GM10248 (cell line): Measurements from ENCODE around the gene PSMD12.

Source experiments
- CTCF ChIA-PET: fragments of 300-600 bp; sonication (Branson Sonifier 250); formaldehyde crosslinking; extraction: SDS; loops from one replicate; lab custom pipeline; 2021; ENCODE audit warnings: antibody characterized with exemption; lab: Yijun Ruan, JAX
- POLR2A ChIA-PET: fragments of 350-650 bp; sonication (Branson Sonifier 250); formaldehyde crosslinking; extraction: SDS; loops from one replicate; lab custom pipeline; 2020; ENCODE audit warnings: antibody characterized with exemption; lab: Yijun Ruan, JAX
- DNase-seq: peaks from one replicate; pipeline ENCODE4 v3.0.0; 2012; ENCODE audit errors: extremely low spot score
- TF ChIP-seq, protein P1 (sequence below): IDR thresholded peaks from 2 replicates; pipeline ENCODE4 v1.5.1; 2012; ENCODE audit warnings: mild to moderate bottlenecking, low read depth; ENCODE audit errors: extremely low read depth, missing control alignments, control extremely low read depth

PSMD12 gene

DNA sequence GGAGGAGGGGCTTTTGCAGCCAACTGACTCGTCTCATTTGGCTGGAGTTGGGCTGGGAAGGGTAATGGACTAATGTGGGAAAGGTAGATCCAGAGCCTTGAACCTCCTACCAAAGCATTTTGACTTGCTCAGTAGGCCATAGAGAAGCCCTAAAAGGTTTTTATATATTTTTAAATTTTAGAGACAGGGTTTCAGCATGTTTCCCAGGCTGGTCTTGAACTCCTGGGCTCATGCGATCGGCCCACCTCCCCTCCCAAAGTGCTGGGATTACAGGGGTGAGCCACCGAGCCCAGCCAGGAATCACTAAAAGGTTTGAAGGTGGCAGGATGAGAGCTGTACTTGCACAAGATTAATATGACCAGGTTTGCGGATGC is 8.7 kb upstream of the PSMD12 start:
- ChIA-PET CTCF (interaction anchor here (0.6 to 9.6 kb wide), 53 partner anchors 10 to 636 kb away, joined by 3 to 108 read pairs (median 4); partner anchors contain the start of gene PSMD12), POLR2A (no interaction called here)
- no peak for DNase-seq
- TF ChIP-seq, protein P1, sequence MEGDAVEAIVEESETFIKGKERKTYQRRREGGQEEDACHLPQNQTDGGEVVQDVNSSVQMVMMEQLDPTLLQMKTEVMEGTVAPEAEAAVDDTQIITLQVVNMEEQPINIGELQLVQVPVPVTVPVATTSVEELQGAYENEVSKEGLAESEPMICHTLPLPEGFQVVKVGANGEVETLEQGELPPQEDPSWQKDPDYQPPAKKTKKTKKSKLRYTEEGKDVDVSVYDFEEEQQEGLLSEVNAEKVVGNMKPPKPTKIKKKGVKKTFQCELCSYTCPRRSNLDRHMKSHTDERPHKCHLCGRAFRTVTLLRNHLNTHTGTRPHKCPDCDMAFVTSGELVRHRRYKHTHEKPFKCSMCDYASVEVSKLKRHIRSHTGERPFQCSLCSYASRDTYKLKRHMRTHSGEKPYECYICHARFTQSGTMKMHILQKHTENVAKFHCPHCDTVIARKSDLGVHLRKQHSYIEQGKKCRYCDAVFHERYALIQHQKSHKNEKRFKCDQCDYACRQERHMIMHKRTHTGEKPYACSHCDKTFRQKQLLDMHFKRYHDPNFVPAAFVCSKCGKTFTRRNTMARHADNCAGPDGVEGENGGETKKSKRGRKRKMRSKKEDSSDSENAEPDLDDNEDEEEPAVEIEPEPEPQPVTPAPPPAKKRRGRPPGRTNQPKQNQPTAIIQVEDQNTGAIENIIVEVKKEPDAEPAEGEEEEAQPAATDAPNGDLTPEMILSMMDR, result no peak

DNA sequence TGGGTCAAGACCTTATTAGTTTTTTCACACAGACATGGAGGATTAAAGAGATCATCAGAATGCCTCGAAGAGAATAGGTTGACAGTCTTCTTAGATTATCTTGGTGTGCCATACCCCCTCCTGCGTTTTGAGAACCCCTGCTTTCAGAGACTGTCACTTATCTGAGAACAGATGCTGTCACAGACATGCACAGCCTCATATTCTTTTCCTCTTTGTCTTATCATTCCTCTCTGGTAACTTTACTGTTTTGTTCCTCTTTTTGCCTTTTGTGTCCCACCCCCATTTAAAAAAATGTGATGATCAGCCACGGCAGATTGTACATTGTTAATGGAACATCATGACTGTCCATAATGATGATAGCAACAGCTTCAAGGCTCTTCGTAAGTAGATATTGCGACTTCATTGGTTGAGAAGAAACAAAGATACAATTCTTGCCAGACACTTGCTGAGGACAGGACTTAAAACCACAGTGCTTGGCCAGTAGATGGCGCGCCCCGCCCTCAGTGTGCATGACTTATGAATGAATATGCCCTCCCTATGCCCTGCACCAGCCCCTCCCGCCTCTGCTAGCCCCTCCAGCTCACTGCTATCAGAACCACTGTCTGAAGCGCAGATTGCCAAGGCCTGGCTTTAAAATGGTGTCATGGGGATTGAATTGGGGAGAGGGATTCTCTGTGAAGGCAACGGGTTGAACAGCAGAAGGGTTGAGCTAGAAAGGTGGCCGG is 8.1 kb upstream of the PSMD12 start:
- CTCF ChIA-PET, result interaction anchor here (0.6 to 9.6 kb wide), 54 partner anchors 9 to 637 kb away, joined by 3 to 108 read pairs (median 4); partner anchors contain the start of gene PSMD12
- peak; percentile 80 for DNase-seq
- POLR2A ChIA-PET, result no interaction called here
- TF ChIP-seq, protein P1, result peak; percentile 93

DNA sequence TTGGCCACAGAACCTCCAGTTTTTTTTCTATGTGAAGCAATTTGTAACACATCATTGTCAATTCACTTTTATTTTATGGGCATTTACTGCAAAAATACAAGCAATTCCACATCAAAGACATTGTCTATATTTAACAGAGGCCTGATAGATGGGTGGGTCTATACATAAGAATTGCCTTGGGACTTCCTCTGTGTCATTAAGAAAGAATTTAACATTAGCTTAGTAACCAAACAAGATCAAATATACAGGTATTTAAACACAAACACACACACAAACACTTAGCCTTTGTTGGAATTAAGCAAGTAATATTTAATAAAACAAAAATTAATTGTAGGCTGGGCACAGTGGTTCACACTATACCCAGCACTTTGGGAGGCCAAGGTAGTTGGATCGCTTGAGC is 6.4 kb upstream of the PSMD12 start:
- TF ChIP-seq, protein P1, result no peak
- POLR2A ChIA-PET, result no interaction called here
- DNase-seq, result no peak
- CTCF ChIA-PET, result interaction anchor here (1.2 to 9.6 kb wide), 10 partner anchors 15 to 347 kb away, joined by 3 to 108 read pairs (median 12); no protein-coding TSS in a partner anchor

DNA sequence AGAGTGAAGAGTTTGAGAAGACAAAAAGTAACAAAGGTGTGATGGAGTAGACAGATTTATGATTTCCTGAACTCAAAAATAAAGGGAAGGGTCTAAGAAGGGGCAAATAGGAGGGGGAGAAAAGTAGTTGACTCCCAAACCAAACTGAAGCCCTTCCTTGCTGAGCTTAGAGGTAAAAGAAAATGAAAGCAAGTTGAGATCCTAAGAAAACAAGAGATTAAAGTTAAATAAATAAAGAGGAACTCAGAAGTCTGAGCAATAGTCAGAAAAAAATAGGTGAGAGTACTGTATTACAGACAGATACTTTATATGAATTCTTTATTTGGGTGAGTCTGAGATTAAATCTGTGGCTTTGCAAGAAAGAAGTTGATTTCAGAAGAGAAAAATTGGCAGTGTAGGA is 3.3 kb upstream of the PSMD12 start:
- no peak for DNase-seq
- TF ChIP-seq, protein P1, result no peak
- ChIA-PET POLR2A (no interaction called here), CTCF (interaction anchor here (0.8 to 7.8 kb wide), 4 partner anchors 9 to 263 kb away, joined by 3 to 72 read pairs (median 16); no protein-coding TSS in a partner anchor)

DNA sequence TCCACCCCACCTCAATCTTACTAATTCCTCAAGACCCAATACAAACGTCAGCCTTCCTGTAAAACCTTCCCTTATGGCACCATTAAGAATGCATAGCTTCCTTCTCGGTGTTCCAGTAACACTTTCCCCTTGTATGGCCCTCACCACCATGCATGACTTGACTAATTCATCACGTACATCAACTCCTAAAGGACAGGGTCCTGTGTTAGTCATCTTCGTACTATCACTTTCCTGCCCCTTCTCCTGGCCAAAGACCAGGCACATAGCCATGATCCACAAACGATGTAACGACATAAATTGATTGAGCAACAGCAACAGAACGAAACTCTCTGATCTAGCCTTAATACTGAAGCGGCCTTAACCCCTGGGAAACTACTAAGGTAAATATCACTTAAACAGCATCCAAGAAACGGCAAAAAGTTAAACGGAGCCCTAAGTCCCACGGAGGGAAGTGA is 612 bp downstream of the PSMD12 start:
- ChIA-PET POLR2A (no interaction called here), CTCF (interaction anchor here (1.0 to 2.1 kb wide), 4 partner anchors 9 to 321 kb away, joined by 3 to 17 read pairs (median 6); no protein-coding TSS in a partner anchor)
- DNase-seq, result no peak
- TF ChIP-seq, protein P1, result no peak

DNA sequence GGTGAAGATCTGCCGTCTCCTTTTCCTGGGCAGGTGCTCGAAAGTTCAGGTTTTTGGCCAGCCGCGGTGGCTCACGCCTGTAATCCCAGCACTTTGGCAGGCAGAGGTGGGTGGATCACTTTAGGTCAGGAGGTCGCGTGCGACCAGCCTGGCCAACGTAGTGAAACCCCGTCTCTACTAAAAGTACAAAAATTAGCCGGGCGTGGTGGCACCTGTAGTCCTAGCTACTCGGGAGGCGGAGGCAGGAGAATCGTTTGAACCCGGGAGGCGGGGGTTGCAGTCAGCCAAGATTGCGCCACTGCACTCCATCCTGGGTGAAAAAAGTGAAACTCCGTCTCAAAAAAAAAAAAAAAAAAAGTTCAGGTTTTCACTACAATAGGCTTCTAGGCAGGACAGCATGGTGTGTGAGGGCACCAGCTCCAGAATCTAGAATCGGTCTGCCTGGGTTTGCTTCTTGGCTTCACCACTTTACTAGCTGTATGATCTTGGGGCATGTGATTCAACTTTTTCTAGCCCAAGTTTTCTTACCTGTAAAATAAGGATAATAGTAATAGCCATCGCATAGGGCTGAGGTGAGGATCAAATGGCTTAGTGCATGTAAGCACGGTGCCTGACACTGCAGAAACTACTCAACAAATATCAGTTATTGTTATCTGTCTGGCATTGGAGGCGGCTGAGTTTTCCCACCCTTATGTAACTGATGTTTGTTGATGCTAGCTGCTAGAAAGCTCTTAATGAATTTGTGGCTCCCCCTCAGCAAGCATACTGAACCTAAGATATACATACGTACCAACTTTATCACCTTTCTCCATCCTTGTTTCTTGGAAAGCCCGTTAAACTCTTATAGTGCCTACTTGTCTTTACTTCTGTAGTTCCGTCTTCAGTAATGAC is 1.3 kb downstream of the PSMD12 start:
- CTCF ChIA-PET, result interaction anchor here (1.2 to 2.1 kb wide), 5 partner anchors 10 to 262 kb away, joined by 3 to 17 read pairs (median 4); no protein-coding TSS in a partner anchor
- POLR2A ChIA-PET, result no interaction called here
- TF ChIP-seq, protein P1, result no peak

More for the DNA sequence above, 1.3 kb downstream of the PSMD12 start:
- no peak for DNase-seq
